DOHH2 (cell line): ENCODE results near the gene RPS6KA2.

Experiments
- H3F3A ChIP-seq: fragments of 200-600 bp; sonication (generic), shearing (Covaris generic); 2 replicates; pipeline ENCODE4 v1.6.0; 2016; ENCODE audit warnings: antibody characterized with exemption, mild to moderate bottlenecking; ENCODE audit not compliant: control insufficient read depth, insufficient read depth
- H3K27ac ChIP-seq: fragments of 200-600 bp; sonication (generic); 2 replicates; pipeline ENCODE4 v1.5.1; 2014; ENCODE audit warnings: low read depth, mild to moderate bottlenecking, low read length, moderate library complexity
- H3K27me3 ChIP-seq: fragments of 200-600 bp; sonication (generic); 2 replicates; pipeline ENCODE4 v1.6.1; 2014; ENCODE audit warnings: mild to moderate bottlenecking, low read length, mixed read lengths; ENCODE audit not compliant: control insufficient read depth
- H3K36me3 ChIP-seq: fragments of 200-600 bp; sonication (generic); 2 replicates; pipeline ENCODE4 v1.6.1; 2014; ENCODE audit warnings: mild to moderate bottlenecking, low read length, moderate library complexity, mixed read lengths; ENCODE audit not compliant: control insufficient read depth
- H3K4me1 ChIP-seq: fragments of 200-600 bp; sonication (generic); 2 replicates; pipeline ENCODE4 v1.6.1; 2014; ENCODE audit warnings: mild to moderate bottlenecking, low read length, mixed read lengths; ENCODE audit not compliant: control insufficient read depth
- H3K4me2 ChIP-seq: fragments of 200-600 bp; sonication (generic); 2 replicates; pipeline ENCODE4 v1.6.0; 2014; ENCODE audit warnings: mild to moderate bottlenecking, low read length, moderate library complexity
- H3K4me3 ChIP-seq: fragments of 200-600 bp; sonication (generic); 2 replicates; pipeline ENCODE4 v1.5.1; 2014; ENCODE audit warnings: mild to moderate bottlenecking, low read length, mixed read lengths
- H3K79me2 ChIP-seq: fragments of 200-600 bp; sonication (generic); 2 replicates; pipeline ENCODE4 v1.6.1; 2014; ENCODE audit warnings: mild to moderate bottlenecking, low read length, mixed read lengths; ENCODE audit not compliant: control insufficient read depth
- H3K9me2 ChIP-seq: fragments of 200-600 bp; sonication (generic); replicated peaks from 2 replicates; pipeline ENCODE4 v1.6.1; 2014; ENCODE audit warnings: mild to moderate bottlenecking, low read length, mixed read lengths; ENCODE audit not compliant: control insufficient read depth
- H3K9me3 ChIP-seq: fragments of 200-600 bp; sonication (generic); 2 replicates; pipeline ENCODE4 v1.6.1; 2014; ENCODE audit warnings: antibody characterized with exemption, low read length, mixed read lengths; ENCODE audit not compliant: control insufficient read depth, insufficient read depth
- H4K20me1 ChIP-seq: fragments of 200-600 bp; sonication (generic); 2 replicates; pipeline ENCODE4 v1.6.0; 2014; ENCODE audit warnings: low read depth, mild to moderate bottlenecking, antibody characterized with exemption, low read length, moderate library complexity; ENCODE audit not compliant: control insufficient read depth, insufficient read depth
- EZH2phosphoT487 ChIP-seq: fragments of 200-600 bp; sonication (generic); IDR thresholded peaks from 2 replicates; pipeline ENCODE4 v1.6.1; 2017; ENCODE audit warnings: borderline replicate concordance, mild to moderate bottlenecking, antibody characterized with exemption, low read length, moderate library complexity, mixed read lengths
- TF ChIP-seq, protein P1 (sequence below): fragments of 200-600 bp; sonication (generic); IDR thresholded peaks from one replicate; pipeline ENCODE4 v1.5.1; 2014; ENCODE audit warnings: antibody characterized with exemption, mild to moderate bottlenecking, low read depth, low read length; ENCODE audit not compliant: poor library complexity, severe bottlenecking

The RPS6KA2 gene

DNA sequence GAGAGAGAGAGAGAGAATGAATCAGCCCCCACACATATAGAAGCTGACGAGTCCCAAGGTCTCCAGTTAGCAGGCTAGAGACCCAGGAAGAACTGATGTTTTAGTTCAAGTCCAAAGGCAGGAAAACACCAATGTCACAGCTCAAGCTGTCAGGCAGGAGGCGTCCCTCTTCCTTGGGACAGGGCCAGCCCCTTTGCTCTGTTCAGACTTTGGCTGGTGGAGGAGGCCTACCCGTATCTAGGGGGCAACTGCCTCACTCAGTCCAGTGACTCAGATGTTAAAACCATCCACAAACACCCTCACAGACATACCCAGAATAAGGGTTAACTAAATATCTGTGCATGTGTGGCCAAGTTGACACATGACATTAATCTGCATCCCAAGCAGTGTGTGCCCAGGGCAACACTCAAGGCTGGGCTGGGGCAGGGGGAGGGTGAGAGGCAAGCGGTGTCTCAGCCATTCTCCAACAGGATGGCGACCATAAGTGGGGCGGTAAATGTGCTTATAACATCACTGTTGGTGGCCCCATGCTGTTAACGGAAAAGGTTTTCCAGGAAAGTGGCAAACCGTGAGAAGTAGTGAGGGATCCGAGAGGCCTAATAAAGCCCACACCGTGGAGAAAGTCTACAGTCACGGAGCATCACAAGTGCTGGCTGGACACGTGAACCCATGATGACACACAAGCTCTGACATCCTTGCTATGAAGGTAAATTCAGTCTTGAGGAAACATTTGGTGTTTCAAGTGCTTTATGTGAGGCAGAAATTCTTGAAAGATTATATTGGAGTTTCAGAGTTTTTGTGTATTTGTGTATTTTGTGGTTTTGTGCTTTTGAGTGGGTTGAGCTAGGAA is 68.7 kb downstream of the RPS6KA2 start:
- Histone ChIP-seq H3F3A (no peaks in the 10 kb centered on the region), H3K9me2 (no peaks in the 10 kb centered on the region), H3K4me3 (no peak overlapping the region), H3K27ac (no peak overlapping the region), H3K36me3 (no peaks in the 10 kb centered on the region), H3K4me1 (no peaks in the 10 kb centered on the region), H3K79me2 (no peaks in the 10 kb centered on the region), H3K27me3 (0 out of 2 replicates have a peak, but pooled peaks cover 2% of the 10 kb centered on the region), H4K20me1 (no peaks in the 10 kb centered on the region), H3K9me3 (no peaks in the 10 kb centered on the region), H3K4me2 (no peak overlapping the region)
- TF ChIP-seq, protein P1, sequence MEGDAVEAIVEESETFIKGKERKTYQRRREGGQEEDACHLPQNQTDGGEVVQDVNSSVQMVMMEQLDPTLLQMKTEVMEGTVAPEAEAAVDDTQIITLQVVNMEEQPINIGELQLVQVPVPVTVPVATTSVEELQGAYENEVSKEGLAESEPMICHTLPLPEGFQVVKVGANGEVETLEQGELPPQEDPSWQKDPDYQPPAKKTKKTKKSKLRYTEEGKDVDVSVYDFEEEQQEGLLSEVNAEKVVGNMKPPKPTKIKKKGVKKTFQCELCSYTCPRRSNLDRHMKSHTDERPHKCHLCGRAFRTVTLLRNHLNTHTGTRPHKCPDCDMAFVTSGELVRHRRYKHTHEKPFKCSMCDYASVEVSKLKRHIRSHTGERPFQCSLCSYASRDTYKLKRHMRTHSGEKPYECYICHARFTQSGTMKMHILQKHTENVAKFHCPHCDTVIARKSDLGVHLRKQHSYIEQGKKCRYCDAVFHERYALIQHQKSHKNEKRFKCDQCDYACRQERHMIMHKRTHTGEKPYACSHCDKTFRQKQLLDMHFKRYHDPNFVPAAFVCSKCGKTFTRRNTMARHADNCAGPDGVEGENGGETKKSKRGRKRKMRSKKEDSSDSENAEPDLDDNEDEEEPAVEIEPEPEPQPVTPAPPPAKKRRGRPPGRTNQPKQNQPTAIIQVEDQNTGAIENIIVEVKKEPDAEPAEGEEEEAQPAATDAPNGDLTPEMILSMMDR, result no peak
- no peak for TF ChIP-seq EZH2phosphoT487

GRCh38 chr6:166556863-166557322 is 70.2 kb downstream of the RPS6KA2 start:
- Histone ChIP-seq H3K4me1 (no peaks in the 10 kb centered on the region), H4K20me1 (no peaks in the 10 kb centered on the region), H3K79me2 (no peaks in the 10 kb centered on the region)

DNA sequence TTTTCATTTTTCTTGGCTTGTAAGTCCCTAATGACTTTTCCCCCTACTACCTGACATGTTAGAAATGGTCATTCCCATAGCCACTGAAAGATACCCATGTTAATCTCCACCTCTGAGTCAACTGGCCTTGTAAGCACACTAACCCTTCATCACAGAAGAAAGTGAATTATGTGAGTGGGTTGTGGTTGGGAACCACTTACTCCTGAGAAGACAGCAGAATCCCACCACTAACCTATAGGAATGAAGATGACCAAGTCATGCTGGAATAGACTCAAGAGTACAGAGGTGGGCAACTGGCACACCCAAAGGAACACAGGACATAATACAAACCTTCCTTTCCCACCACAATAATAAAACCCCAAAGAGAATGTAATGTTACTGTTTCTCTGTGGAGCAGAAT is 70.7 kb downstream of the RPS6KA2 start:
- Histone ChIP-seq H3K4me2 (no peak overlapping the region), H4K20me1 (no peaks in the 10 kb centered on the region), H3K36me3 (no peaks in the 10 kb centered on the region), H3K9me2 (no peaks in the 10 kb centered on the region), H3K27ac (no peak overlapping the region), H3K4me1 (no peaks in the 10 kb centered on the region), H3F3A (no peaks in the 10 kb centered on the region), H3K27me3 (0 out of 2 replicates have a peak, but pooled peaks cover 2% of the 10 kb centered on the region), H3K79me2 (no peaks in the 10 kb centered on the region), H3K4me3 (no peak overlapping the region), H3K9me3 (no peaks in the 10 kb centered on the region)
- TF ChIP-seq EZH2phosphoT487, result no peak
- TF ChIP-seq, protein P1, result no peak

More at GRCh38 chr6:166556863-166557322, 70.2 kb downstream of the RPS6KA2 start:
- Histone ChIP-seq H3K27me3 (0 out of 2 replicates have a peak, but pooled peaks cover 2% of the 10 kb centered on the region), H3K27ac (no peak overlapping the region), H3K4me2 (no peak overlapping the region), H3K9me3 (no peaks in the 10 kb centered on the region), H3K36me3 (no peaks in the 10 kb centered on the region), H3F3A (no peaks in the 10 kb centered on the region), H3K9me2 (no peaks in the 10 kb centered on the region), H3K4me3 (no peak overlapping the region)
- TF ChIP-seq, protein P1, result no peak
- TF ChIP-seq EZH2phosphoT487, result no peak
